H1 (cell line): ENCODE measurements around the gene INAFM1. TPM values are rescaled to one million over a fixed set of nuclear protein-coding genes. Genes with fewer than 3 reads are reported as not detected.

Source experiments
- CTCF ChIA-PET: fragments of 300-600 bp; sonication (Branson Sonifier 250); formaldehyde crosslinking; loops from one replicate; lab custom pipeline; 2021; ENCODE audit not compliant: partially characterized antibody; lab: Charles Lee
- POLR2A ChIA-PET: fragments of 300-600 bp; sonication (Branson Sonifier 250); formaldehyde crosslinking; loops from one replicate; lab custom pipeline; 2021; ENCODE audit warnings: inconsistent platforms; ENCODE audit not compliant: partially characterized antibody; lab: Charles Lee
- DNase-seq, 2 experiments: peaks; one replicate each; pipeline versions ENCODE4 v3.0.0 to v3.0.0-alpha.2; 2010 to 2022; ENCODE audit warnings: low spot score in 2 of 2, low read depth in 1 of 2, mixed read lengths in 1 of 2
- FAIRE-seq: peaks from 2 replicates; lab custom pipeline; 2011; peaks lifted over from hg19 to GRCh38; lab: Jason Lieb, UNC
- H2AFZ ChIP-seq: 2 replicates; pipeline ENCODE4 v1.8.1; 2012; ENCODE audit warnings: low read length, inconsistent platforms
- H2AK5ac ChIP-seq: 2 replicates; pipeline ENCODE4 v1.6.1; 2013; ENCODE audit warnings: low read depth, low read length
- H2BK120ac ChIP-seq: replicated peaks from 2 replicates; pipeline ENCODE3; 2013; ENCODE audit warnings: low read depth, low read length, inconsistent platforms
- H2BK12ac ChIP-seq: 2 replicates; pipeline ENCODE4 v1.6.1; 2013; ENCODE audit warnings: low read depth, low read length
- H2BK15ac ChIP-seq: 2 replicates; pipeline ENCODE4 v1.6.1; 2013; ENCODE audit warnings: low read length
- H2BK20ac ChIP-seq: 2 replicates; pipeline ENCODE4 v1.6.1; 2013; ENCODE audit warnings: low read length
- H2BK5ac ChIP-seq: 2 replicates; pipeline ENCODE4 v1.6.1; 2013; ENCODE audit warnings: low read depth, low read length
- H3K14ac ChIP-seq: 2 replicates; pipeline ENCODE4 v1.6.1; 2013; ENCODE audit warnings: inconsistent platforms; ENCODE audit not compliant: insufficient read length
- H3K18ac ChIP-seq: 2 replicates; pipeline ENCODE4 v1.6.1; 2013; ENCODE audit warnings: low read length; ENCODE audit errors: extremely low read depth
- H3K23ac ChIP-seq: 2 replicates; pipeline ENCODE4 v1.6.1; 2013; ENCODE audit warnings: inconsistent platforms; ENCODE audit not compliant: insufficient read length
- H3K23me2 ChIP-seq: 2 replicates; pipeline ENCODE4 v1.6.1; 2013; ENCODE audit warnings: low read depth, low read length
- H3K27ac ChIP-seq: 2 replicates; pipeline ENCODE4 v1.6.1; 2011; ENCODE audit warnings: low read depth, low read length, inconsistent platforms
- H3K27me3 ChIP-seq, 4 experiments: replicated peaks in 1 of 4; 1 replicate in 1 of 4; 2 replicates in 3 of 4; pipeline versions ENCODE4 v1.6.1 to v1.8.1; 2011 to 2013; ENCODE audit warnings: low read length in 3 of 4, mild to moderate bottlenecking in 3 of 4, inconsistent platforms in 2 of 4, mixed read lengths in 2 of 4, moderate library complexity in 1 of 4; ENCODE audit not compliant: control insufficient read depth in 3 of 4, insufficient read depth in 3 of 4; ENCODE audit errors: extremely low read depth in 1 of 4
- H3K36me3 ChIP-seq, 4 experiments: 2 replicates each; pipeline versions ENCODE4 v1.6.1 to v1.8.1; 2011 to 2013; ENCODE audit warnings: mild to moderate bottlenecking in 4 of 4, low read length in 3 of 4, moderate library complexity in 2 of 4, control low read depth in 1 of 4, inconsistent platforms in 1 of 4; ENCODE audit not compliant: insufficient read depth in 4 of 4, control insufficient read depth in 2 of 4
- H3K4ac ChIP-seq: replicated peaks from 2 replicates; pipeline ENCODE3; 2013; ENCODE audit warnings: low read length, low read depth, mixed read lengths, inconsistent platforms; ENCODE audit not compliant: insufficient read length
- H3K4me1 ChIP-seq, 4 experiments: replicated peaks in 1 of 4; 1 replicate in 1 of 4; 2 replicates in 3 of 4; pipeline versions ENCODE4 v1.6.1 to v1.8.1; 2011 to 2013; ENCODE audit warnings: low read length in 3 of 4, inconsistent platforms in 2 of 4, mixed read lengths in 1 of 4; ENCODE audit not compliant: insufficient read depth in 4 of 4, control insufficient read depth in 3 of 4
- H3K4me2 ChIP-seq, 2 experiments: 2 replicates each; pipeline versions ENCODE4 v1.6.1 to v1.8.1; 2011 to 2013; ENCODE audit warnings: low read depth in 2 of 2, low read length in 2 of 2, control low read depth in 1 of 2, inconsistent platforms in 1 of 2, mild to moderate bottlenecking in 1 of 2; ENCODE audit not compliant: insufficient read depth in 1 of 2
- H3K4me3 ChIP-seq, 4 experiments: fragments of 200-600, 300-600 bp in 1 of 4; sonication (generic), shearing (Covaris generic), sonication (Bioruptor Twin) in 1 of 4; 2 replicates each; pipeline versions ENCODE4 v1.5.1 to v1.8.1; 2011 to 2016; ENCODE audit warnings: low read length in 4 of 4, low read depth in 3 of 4, control low read depth in 2 of 4, inconsistent platforms in 2 of 4, mild to moderate bottlenecking in 2 of 4, mixed read lengths in 1 of 4, moderate library complexity in 1 of 4; ENCODE audit not compliant: insufficient read depth in 2 of 4; ENCODE audit errors: extremely low read depth in 1 of 4
- H3K56ac ChIP-seq: replicated peaks from 2 replicates; pipeline ENCODE3; 2013; ENCODE audit warnings: low read depth, mild to moderate bottlenecking, mixed read lengths, low read length, inconsistent platforms; ENCODE audit not compliant: insufficient read length
- H3K79me1 ChIP-seq: 2 replicates; pipeline ENCODE4 v1.6.1; 2013; ENCODE audit warnings: low read depth, low read length, control low read depth
- H3K79me2 ChIP-seq, 2 experiments: 2 replicates each; pipeline versions ENCODE4 v1.6.1 to v1.8.1; 2012 to 2013; ENCODE audit warnings: low read length in 2 of 2, mild to moderate bottlenecking in 2 of 2, inconsistent platforms in 1 of 2; ENCODE audit not compliant: insufficient read depth in 2 of 2, control insufficient read depth in 1 of 2
- H3K9ac ChIP-seq, 4 experiments: replicated peaks in 1 of 4; 1 replicate in 1 of 4; 2 replicates in 3 of 4; pipeline versions ENCODE4 v1.6.1 to v1.8.1; 2011 to 2013; ENCODE audit warnings: low read depth in 3 of 4, low read length in 3 of 4, control low read depth in 2 of 4, mild to moderate bottlenecking in 2 of 4, moderate library complexity in 2 of 4, inconsistent platforms in 1 of 4; ENCODE audit errors: extremely low read depth in 1 of 4
- H3K9me3 ChIP-seq, 2 experiments: 2 replicates each; pipeline versions ENCODE4 v1.6.1 to v1.8.1; 2012 to 2013; ENCODE audit warnings: mild to moderate bottlenecking in 2 of 2, moderate library complexity in 2 of 2, control low read depth in 1 of 2, inconsistent platforms in 1 of 2, low read depth in 1 of 2, low read length in 1 of 2, mixed read lengths in 1 of 2; ENCODE audit not compliant: insufficient read depth in 2 of 2
- H4K20me1 ChIP-seq, 2 experiments: replicated peaks in 1 of 2; 2 replicates each; pipeline versions ENCODE3 to v1.8.1; 2011 to 2013; ENCODE audit warnings: inconsistent platforms in 2 of 2, low read length in 2 of 2, mild to moderate bottlenecking in 1 of 2; ENCODE audit not compliant: insufficient read depth in 2 of 2, control insufficient read depth in 1 of 2
- H4K5ac ChIP-seq: 2 replicates; pipeline ENCODE4 v1.6.1; 2013; ENCODE audit warnings: low read length, low read depth, mixed read lengths, inconsistent platforms; ENCODE audit not compliant: insufficient read length
- H4K8ac ChIP-seq: 2 replicates; pipeline ENCODE4 v1.8.0; 2013; ENCODE audit warnings: mild to moderate bottlenecking, moderate library complexity, low read length, inconsistent platforms; ENCODE audit not compliant: insufficient read depth; ENCODE audit errors: extremely low read depth
- H4K91ac ChIP-seq: replicated peaks from 2 replicates; pipeline ENCODE3; 2013; ENCODE audit warnings: low read length, mixed read lengths, inconsistent platforms; ENCODE audit not compliant: insufficient read length
- BACH1 ChIP-seq: IDR thresholded peaks from 2 replicates; pipeline ENCODE4 v1.6.1; 2012; ENCODE audit warnings: low read length, improper control_type of control experiment
- E2F6 ChIP-seq: IDR thresholded peaks from 2 replicates; pipeline ENCODE4 v1.6.1; 2012; ENCODE audit warnings: inconsistent platforms
- EP300 ChIP-seq, 2 experiments: IDR thresholded peaks; 1 replicate in 1 of 2; 2 replicates in 1 of 2; pipeline ENCODE4 v1.6.1; 2011 to 2012; ENCODE audit warnings: low read depth in 2 of 2, low read length in 2 of 2, mild to moderate bottlenecking in 2 of 2, borderline replicate concordance in 1 of 2, inconsistent platforms in 1 of 2, moderate library complexity in 1 of 2
- EZH2 ChIP-seq: fragments of 200-600 bp; sonication (generic); IDR thresholded peaks from 2 replicates; pipeline ENCODE4 v1.7.1; 2012; ENCODE audit warnings: low read depth, mild to moderate bottlenecking, moderate library complexity, low read length, inconsistent platforms; ENCODE audit not compliant: severe bottlenecking
- HDAC2 ChIP-seq, 2 experiments: fragments of 300-600 bp in 1 of 2; sonication (generic) in 1 of 2; IDR thresholded peaks; 2 replicates each; pipeline ENCODE4 v1.6.1; 2011 to 2012; ENCODE audit warnings: low read depth in 2 of 2, low read length in 2 of 2, mild to moderate bottlenecking in 2 of 2, moderate library complexity in 2 of 2, borderline replicate concordance in 1 of 2, inconsistent platforms in 1 of 2
- MAFK ChIP-seq: IDR thresholded peaks from 2 replicates; pipeline ENCODE4 v1.6.1; 2012; ENCODE audit warnings: low read depth, mild to moderate bottlenecking, improper control_type of control experiment, low read length
- NANOG ChIP-seq: IDR thresholded peaks from 2 replicates; pipeline ENCODE4 v1.6.1; 2011; ENCODE audit warnings: low read length, low read depth, mild to moderate bottlenecking, inconsistent platforms; ENCODE audit not compliant: insufficient read depth, poor library complexity, severe bottlenecking
- POLR2A ChIP-seq, 2 experiments: IDR thresholded peaks; 1 replicate in 1 of 2; 2 replicates in 1 of 2; pipeline ENCODE4 v1.6.1; 2011; ENCODE audit warnings: low read depth in 2 of 2, low read length in 2 of 2, mild to moderate bottlenecking in 2 of 2; ENCODE audit errors: control extremely low read depth in 1 of 2
- POU5F1 ChIP-seq: IDR thresholded peaks from 2 replicates; pipeline ENCODE4 v1.6.1; 2011; ENCODE audit warnings: low read depth, mild to moderate bottlenecking, low read length, moderate library complexity
- RBBP5 ChIP-seq: IDR thresholded peaks from 2 replicates; pipeline ENCODE4 v1.7.1; 2012; ENCODE audit warnings: low read depth, mild to moderate bottlenecking, inconsistent platforms, low read length, moderate library complexity, borderline replicate concordance
- SUZ12 ChIP-seq: fragments of 200-600 bp; sonication (generic); IDR thresholded peaks from 2 replicates; pipeline ENCODE4 v1.6.1; 2012; ENCODE audit warnings: mild to moderate bottlenecking, inconsistent platforms, low read length, moderate library complexity, mixed read lengths
- TAF1 ChIP-seq: IDR thresholded peaks from 2 replicates; pipeline ENCODE4 v1.6.1; 2011; ENCODE audit warnings: mild to moderate bottlenecking, low read depth, low read length
- TCF12 ChIP-seq: IDR thresholded peaks from 2 replicates; pipeline ENCODE4 v1.6.1; 2011; ENCODE audit warnings: low read depth, mild to moderate bottlenecking, low read length
- whole genome bisulfite sequencing, 2 experiments: shearing (Covaris generic) in 1 of 2; methylation state at CpG; one replicate each; pipeline versions ENCODE4 v1.1.6 to v1.1.7; 2013 to 2015; ENCODE audit warnings: low lambda C conversion rate in 2 of 2, mixed read lengths in 2 of 2, inconsistent platforms in 1 of 2, low coverage in 1 of 2, missing lambda C conversion rate in 1 of 2; ENCODE audit not compliant: insufficient replicate concordance in 2 of 2, insufficient coverage in 1 of 2, insufficient read length in 1 of 2; ENCODE audit errors: extremely low coverage in 1 of 2, missing lambda C conversion rate in 1 of 2; 5-methylcytosine and 5-hydroxymethylcytosine counted together
- polyA plus RNA-seq, 7 experiments: library from polyadenylated mRNA; depleted of rRNA in 3 of 7; stranded (reverse) in 5 of 7; unstranded in 2 of 7; fragments of >200 nt in 5 of 7; fragments of 200-250 nt in 2 of 7; gene quantifications; 1 replicate in 5 of 7; 2 replicates in 1 of 7; 4 replicates in 1 of 7; pipeline versions ENCODE4 v1.2.1 to v1.2.3, GENCODE V29; 2011 to 2013; ENCODE audit warnings: missing spikeins in 2 of 7, mixed read lengths in 2 of 7
- total RNA-seq: library from RNA; stranded (reverse); fragmentation: NEBNext Ultra II Directional; extraction: Animal tissue kit (Norgen Biotek cat#: 25700); gene quantifications from 2 replicates; pipeline ENCODE4 v1.2.1, GENCODE V29; 2021

Gene INAFM1
- total and polyA plus RNA-seq, 2 of the 8 experiments (the other 6 are each of a cell fraction or from before 2014, with no cell fraction given), result 2.6 to 3.4 TPM

- Histone ChIP-seq H4K5ac (no peak overlapping the region), H3K23ac (no peak overlapping the region), H4K91ac (no peak overlapping the region), H3K23me2 (peaks cover 25% of the 10 kb centered on the region), H3K27ac (no peak overlapping the region), H2BK20ac (no peak overlapping the region), H3K79me1 (no peaks in the 10 kb centered on the region; the same call in 1 of the 2 replicates), H3K36me3 (peaks cover 3 to 21% (median 12%) of the 10 kb centered on the region in 4 experiments; a peak in 6 of 8 replicates), H3K27me3 (peaks cover 0 to 3% (median 2%) of the 10 kb centered on the region in 4 experiments; a peak in 5 of 7 replicates), H2BK5ac (no peak overlapping the region), H3K4ac (no peak overlapping the region), H3K9me3 (no peaks in the 10 kb centered on the region), H2BK120ac (no peak overlapping the region), H3K79me2 (no peaks in the 10 kb centered on the region), H3K56ac (no peak overlapping the region), H3K4me1 (peaks cover 0 to 15% (median 7%) of the 10 kb centered on the region in 4 experiments; a peak in 6 of 7 replicates), H2BK15ac (no peak overlapping the region), H3K9ac (no peak overlapping the region), H2BK12ac (no peak overlapping the region), H3K4me2 (no peak overlapping the region), H3K14ac (no peak overlapping the region), H4K20me1 (peaks cover 3 to 14% of the 10 kb centered on the region in 2 experiments), H3K4me3 (no peak overlapping the region), H2AFZ (no peak overlapping the region), H4K8ac (no peak overlapping the region), H2AK5ac (no peak overlapping the region), H3K18ac (no peak overlapping the region)
- ChIA-PET POLR2A (interaction anchor here (0.9 to 6.2 kb wide), 2 partner anchors 9 to 13 kb away, joined by 4 to 49 read pairs; no protein-coding TSS in a partner anchor), CTCF (interaction anchor here (0.5 to 1.5 kb wide), 3 partner anchors 13 to 236 kb away, joined by 3 to 6 read pairs (median 5); no protein-coding TSS in a partner anchor)
- WGBS, 2 experiments, result 91% methylated on average over 5 of the region's 10 CpGs; no CpG with 5 or more reads in 1 of the 2 experiments
- FAIRE-seq (no peak), DNase-seq (no peak)
- TF ChIP-seq HDAC2 (IDR thresholded peaks at IDR 0.05; ENCODE audit: borderline replicate concordance in 1 of 2, low read depth in 2 of 2, low read length in 2 of 2), result no peak
- TF ChIP-seq TCF12, result no peak
- TF ChIP-seq EP300 (IDR thresholded peaks at IDR 0.05; ENCODE audit: borderline replicate concordance in 1 of 2, low read depth in 2 of 2, low read length in 2 of 2), result no peak
- no peak for TF ChIP-seq EZH2
- no peak for TF ChIP-seq SUZ12
- TF ChIP-seq POLR2A (IDR thresholded peaks at IDR 0.05; ENCODE audit: control extremely low read depth in 1 of 2, low read depth in 2 of 2, low read length in 2 of 2), result no peak
- no peak for TF ChIP-seq POU5F1
- no peak for TF ChIP-seq NANOG
- no peak for TF ChIP-seq RBBP5
- no peak for TF ChIP-seq E2F6
- no peak for TF ChIP-seq BACH1
- no peak for TF ChIP-seq MAFK
- TF ChIP-seq TAF1, result no peak
Observed at GRCh38 chr19:47270408-47270807, 4.3 kb upstream of the INAFM1 start.
